Activated CD8-positive, alpha-beta memory T cell treated with anti-CD3 and anti-CD28 coated beads, Interleukin-2, amount 50 U/mL, for 24 hours (primary cell): Measurements from ENCODE around the gene NOD1.
"Not testable (repeated sequence)": the region's sequence is repeated elsewhere in the genome, so short reads cannot be mapped to it uniquely, and the experiment has no call there.

Source experiments
- DNase-seq: peaks from one replicate; pipeline ENCODE4 v3.0.0-alpha.2; 2020; ENCODE audit errors: extremely low read depth

NOD1 gene

DNA sequence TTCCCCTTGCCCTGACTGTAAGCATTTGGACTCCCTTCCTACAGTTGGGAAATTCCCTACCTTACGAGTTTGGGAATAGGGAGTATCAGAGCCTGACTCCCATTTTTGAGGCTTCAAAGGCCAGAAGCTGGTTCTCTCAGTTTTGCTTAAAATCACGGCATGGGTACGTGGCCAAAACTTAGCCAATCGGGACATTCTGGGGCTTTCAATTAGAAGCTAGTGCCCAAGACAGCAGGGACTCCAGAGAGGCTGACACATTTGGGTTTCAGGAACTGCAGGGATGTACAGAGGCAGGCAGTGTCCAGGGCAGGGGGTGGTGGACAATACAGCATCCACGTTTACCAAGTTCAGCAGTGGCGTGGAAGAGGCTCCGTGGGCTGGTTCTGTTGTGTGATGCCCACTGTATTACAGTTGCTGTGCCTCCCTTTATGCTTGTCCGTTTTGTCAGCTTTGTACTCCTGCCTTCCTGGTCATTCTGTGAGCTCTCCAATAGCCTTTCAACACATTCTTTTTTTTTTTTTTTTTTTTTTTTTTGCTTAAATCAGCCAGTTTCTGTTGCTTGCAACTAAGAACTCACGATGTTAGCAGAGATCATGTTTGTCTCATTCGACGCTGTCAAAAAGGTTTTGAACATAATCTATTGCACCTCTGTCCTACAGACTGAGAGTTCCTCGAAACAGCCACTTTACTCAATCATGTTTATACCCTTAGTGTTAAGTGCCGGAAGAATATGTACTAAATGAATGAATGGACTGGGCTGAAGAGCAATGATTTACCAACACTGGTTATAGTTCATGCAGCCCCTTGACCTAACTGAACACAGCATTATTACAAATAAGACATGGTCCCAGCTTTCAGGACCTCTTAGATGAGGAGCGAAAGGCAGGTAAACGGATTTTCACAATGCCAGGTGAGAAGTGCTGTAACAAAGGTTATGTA, 25.0 kb upstream of the NOD1 start:
- DNase-seq = no peak

DNA sequence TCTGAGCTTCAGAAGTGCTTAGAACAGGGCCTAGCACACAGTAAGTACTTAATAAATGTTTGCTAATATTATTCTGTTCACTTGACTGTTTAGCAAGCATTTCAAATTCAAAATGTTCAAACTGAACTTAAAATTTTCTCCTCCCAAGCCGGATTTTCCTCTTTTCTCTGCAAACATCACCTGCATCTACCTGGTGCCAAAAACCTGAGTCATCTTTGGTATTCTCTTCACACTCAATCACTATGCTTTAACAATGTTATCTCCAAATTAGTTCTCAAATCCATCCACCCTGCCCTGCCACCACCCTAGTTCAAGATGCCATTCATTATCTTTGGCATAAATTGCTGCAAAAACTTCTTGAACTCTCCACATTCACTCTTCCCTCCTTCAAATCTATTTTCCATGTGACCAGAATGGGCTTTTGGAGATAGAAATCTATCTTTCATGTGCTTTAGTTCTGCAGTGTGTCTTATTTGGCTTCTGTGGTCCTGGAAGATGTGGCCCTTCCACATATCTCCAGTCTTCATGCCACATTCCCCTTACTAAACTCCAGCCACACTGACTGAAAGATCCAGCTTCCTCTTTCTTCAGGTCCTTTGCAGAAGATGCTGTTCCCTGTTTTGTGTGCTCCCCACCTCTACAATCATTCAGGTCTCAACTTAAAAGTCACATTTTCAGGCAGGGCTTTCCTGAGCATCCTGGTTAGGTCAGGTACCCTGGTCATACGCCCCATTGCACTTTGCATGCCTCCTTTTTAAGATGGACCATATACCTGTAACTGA, 24.1 kb upstream of the NOD1 start:
- no peak for DNase-seq

DNA sequence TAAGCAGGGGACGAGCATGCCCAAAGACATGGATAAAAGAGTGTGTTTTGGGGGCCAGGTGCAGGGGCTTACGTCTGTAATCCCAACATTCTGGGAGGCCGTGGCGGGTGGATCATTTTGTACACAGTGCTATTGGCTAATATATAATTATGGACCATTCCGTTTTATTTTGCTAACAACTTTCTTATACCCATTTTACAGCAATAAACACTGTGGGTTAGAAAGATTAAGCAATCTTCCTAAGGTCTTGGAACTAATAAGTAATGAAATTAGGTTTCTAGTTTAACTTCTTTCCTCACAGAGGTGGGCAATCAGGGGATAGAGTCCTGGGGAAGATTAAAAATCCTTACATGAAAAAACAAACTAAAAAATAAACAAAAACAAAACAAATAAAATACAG, 22.7 kb upstream of the NOD1 start:
- no peak for DNase-seq

DNA sequence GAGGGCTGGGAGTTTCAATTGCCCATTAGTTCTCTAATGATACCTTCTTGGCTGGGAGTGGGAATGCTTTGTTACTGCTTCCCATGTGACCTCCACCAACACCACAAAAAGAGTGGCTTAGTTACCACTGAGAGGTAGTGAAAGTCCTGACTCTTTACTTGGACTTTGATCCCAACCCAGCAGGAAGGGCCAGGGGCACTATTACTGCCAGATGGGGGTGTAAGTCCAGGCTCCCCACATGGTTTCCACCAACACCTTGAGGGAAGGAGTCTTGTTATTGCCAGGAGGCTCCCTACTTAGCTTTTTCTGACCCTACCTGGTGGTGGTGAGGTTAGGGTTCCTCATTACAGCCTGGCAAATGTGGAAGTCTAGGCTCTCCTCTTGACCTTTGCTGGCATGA, 14.6 kb upstream of the NOD1 start:
- no peak for DNase-seq

DNA sequence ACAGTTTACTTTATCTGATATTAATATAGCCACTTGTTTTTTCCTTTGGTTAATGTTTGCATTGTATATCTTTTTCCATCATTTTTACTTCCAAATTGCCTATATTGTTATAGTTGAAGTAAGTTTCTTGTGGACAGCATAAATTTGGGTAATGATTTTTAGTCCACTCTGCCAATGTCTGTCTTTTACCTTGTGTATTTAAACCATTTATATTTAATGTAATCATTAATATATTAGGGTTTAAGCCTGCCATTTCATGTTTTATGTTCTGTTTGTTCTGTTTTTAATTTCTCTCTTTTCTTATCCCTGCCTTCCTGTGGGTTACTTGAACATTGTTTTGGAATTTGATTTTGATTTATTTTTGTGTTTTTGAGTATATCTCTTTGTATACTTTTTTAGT, 12.8 kb upstream of the NOD1 start:
- DNase-seq = no peak

DNA sequence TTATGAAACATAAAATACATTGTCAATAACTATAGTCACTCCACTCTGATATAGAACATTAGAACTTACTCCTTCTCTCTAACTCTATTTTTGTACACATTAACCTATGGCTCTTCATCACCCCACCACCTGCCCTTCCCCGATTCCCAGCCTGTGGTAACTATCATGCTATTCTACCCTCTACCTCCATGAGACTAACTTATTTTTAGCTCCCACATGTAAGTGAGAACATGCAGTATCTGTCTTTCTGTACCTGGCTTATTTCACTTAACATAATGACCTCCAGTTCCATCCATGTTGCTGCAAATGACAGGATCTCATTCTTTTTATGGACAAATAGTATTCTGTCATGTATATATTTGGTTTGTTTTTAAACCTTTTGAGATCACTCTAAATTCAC, 8.8 kb upstream of the NOD1 start:
- DNase-seq = no peak

DNA sequence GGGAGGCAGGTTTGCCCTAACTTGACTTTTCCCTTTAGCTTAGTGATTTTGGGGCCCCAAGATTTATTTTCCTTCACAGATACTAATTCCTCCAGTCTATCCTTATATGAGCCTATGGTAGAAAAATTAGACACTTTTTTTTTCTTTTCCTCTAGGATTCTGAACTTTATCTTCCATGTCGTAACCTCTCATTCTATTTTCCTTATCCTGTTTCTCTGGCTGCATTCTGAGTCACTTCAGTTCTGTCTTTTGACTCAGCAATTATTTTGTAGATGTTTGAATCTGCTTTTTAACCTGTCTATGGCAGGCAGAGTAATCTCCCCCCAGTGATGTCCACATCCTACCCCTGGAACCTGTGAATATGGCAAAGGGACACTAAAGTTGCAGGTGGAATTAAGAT, 7.1 kb upstream of the NOD1 start:
- no peak for DNase-seq

DNA sequence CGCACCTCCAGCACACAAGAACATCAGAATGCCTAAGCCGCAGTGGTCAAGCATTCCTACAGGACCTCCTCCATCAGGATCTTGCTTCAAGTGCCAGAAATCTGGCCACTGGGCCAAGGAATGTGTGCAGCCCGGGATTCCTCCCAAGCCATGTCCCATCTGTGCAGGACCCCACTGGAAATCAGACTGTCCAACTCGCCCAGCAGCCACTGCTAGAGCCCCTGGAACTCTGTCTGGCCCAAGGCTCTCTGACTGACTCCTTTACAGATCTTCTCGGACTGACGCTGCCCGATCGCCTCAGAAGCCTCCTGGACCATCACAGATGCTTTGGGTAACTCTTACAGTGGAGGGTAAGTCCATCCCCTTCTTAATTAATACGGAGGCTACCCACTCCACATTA, 2.8 kb upstream of the NOD1 start:
- DNase-seq = not testable (repeated sequence)

DNA sequence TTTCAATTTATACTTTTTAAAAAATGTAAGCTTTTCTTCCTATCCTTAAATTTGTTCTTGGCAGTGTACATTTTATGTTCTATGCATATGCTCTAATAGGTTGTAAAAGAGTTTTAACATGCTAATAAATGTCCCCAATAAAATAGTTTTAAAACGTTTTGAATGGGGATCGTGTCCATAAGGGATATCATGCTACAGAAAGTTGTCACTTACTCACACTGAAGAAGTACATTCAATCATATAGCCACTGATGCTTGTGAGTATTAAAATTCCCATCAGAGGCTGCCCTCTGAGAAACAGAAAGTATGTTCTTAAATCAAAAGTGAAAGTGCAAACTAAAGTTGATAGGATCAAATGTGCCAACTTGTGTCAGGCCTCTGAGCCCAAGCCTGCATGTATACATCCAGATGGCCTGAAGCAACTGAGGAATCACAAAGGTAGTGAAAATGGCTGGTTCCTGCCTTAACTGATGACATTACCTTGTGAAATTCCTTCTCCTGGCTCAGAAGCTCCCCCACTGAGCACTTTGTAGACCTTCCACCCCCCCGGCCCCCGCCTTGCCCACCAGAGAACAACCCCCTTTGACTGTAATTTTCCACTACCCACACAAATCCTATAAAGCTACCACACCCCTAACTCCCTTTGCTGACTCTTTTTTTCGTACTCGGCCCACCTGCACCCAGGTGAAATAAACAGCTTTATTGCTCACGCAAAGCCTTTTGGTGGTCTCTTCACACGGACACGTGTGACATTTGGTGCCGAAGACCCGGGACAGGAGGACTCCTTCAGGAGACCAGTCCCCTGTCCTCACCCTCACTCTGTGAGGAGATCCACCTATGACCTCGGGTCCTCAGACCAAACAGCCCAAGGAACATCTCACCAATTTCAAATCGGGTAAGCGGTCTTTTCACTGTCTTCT, 877 bp upstream of the NOD1 start:
- DNase-seq = no peak

DNA sequence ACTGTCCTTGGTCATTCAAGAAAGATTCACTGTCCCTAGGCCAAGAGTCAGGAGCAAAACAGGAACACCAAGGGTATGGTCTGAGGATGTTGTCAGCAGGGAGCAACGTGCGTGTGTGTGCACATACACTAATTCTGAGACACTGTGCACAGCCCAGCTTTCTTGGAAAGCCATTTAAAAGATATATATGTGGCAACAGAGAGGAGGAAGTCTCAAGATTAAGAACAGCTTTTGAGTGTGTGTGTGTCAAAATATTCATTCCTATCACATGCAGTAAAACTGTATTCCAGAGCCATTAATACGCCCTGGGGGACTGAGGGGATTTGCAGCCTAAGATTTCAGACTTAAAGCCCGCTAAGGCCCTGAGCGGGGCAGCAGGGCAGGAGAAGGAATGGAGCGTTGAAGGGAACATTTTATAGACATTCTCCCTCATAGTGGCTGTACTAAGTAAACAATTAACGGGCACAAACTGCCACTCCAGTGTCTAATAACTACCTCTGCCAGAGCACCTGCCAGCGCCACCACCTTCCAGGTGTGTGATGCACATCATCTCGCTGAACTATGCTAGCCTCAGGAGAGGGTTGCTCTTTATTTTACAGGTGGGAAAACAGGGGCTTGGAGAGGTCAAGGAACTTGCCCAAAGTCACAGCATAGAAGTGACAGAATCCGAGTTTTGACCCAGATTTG, 2.0 kb downstream of the NOD1 start:
- no peak for DNase-seq

DNA sequence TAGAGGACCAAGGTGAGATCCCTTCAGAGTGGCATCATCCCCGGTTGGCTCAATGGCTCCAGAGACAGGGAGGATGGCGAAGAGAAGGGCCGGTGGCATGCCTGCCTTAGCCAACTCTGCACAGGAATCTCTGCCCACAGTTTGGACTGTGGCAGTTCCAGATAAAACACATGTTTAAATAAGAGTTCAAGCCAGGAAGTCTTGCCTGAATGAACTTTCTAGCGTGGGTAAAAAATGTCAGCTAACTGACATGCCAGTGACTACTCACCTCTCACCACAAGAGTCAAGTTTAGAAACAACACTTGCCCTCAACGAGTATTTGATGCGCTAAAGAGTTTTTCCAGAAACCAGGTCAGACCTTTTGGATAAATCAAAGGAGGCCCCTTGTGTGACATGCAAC, 3.0 kb downstream of the NOD1 start:
- no peak for DNase-seq

DNA sequence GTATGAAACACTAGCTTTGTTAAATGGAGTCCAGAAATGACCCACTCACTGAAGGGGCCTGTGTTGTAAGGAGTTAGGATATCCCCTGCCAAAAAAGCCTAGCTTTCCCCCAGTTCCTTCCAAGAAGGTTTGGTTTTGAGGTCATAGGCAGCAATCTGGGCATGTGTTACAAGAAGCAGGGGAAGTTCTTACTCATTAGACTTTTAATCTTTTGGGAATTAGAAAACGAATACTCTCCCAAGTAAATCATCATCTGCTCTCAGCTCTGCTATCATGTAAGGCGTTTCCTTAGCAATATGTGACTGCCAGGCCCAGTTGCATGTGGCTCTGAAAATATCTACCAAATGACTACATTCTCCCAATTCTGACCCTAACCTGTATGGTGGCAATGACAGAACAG, 3.7 kb downstream of the NOD1 start:
- no peak for DNase-seq

DNA sequence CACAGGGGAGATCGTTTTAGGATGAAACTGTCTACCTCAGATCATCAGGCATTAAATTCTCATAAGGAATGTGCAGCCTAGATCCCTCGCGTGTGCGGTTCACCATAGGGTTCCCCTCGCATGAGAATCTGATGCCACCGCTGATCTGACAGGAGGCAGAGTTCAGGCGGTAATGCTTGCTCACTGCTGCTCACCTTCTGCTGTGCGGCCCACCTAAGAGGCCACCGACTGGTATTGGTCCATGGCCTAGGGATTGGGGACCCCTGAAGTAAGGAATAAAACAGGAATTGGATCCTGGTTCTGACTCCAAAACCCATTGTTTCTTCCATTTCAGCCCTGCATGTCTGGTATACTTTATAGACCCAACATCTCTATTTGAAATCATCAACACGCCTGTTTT, 4.1 kb downstream of the NOD1 start:
- no peak for DNase-seq

DNA sequence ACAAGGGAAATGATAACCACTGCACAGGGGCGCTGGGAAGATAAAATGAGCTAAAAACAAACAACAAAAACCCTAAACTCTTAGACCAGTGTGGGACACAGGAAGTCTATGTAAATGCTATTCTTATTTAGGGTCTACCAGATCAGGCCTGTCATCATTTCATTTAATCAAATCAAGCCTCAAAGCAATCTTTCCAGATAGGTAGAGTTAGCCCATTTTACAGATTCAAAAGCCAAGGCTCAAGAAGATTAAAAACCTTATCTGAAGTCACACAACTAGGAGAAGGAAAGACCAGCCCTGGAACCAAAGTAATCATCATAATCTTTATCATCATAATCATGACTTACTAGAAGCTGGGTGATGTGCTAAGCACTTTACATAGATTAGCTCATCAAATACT, 4.7 kb downstream of the NOD1 start:
- DNase-seq = no peak

DNA sequence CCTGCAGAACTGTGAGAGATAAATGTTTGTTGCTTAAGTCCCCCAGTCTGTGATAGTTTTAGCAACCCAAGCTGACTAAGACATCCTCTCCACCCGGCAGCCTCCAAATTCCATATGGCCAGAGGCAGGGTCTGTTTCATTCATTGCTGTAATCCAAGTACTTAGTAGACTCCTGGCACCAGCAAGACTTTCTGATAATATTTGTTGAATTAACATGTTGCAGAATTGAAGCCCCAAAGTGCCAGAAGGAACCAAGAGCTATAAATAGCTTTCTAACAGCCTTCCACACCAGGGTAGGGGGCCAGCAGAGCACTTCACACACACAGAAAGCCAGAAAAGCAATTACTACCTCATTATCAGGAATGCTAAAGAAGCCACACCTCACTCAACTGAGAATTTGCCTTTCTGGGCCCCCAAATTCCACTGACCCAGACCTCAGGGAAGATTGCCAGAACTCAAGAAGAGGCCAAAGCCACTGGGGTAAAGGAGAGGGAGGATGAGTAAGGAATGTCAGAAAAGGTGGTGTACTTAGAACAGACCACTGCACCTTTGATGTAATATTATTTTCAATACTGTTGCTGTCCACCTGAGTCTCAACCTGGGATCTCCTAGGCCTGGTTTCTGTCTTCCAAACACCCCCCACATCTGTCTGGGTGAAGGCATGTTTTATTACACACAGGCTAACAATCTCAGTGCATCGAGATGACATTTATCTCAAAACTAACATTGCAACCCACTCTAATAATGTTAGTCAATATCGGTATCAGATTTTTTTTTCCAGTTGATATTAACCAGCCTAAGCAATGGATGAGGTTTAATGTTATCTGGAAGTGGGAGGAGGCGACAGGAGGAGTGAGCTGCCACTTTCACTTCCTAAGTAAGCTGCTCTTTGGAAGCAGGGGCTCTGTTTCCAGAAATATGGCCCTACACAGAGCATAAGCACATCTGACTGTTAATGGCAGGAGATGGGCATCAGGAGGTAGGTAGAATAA, 5.5 kb downstream of the NOD1 start:
- DNase-seq = no peak

DNA sequence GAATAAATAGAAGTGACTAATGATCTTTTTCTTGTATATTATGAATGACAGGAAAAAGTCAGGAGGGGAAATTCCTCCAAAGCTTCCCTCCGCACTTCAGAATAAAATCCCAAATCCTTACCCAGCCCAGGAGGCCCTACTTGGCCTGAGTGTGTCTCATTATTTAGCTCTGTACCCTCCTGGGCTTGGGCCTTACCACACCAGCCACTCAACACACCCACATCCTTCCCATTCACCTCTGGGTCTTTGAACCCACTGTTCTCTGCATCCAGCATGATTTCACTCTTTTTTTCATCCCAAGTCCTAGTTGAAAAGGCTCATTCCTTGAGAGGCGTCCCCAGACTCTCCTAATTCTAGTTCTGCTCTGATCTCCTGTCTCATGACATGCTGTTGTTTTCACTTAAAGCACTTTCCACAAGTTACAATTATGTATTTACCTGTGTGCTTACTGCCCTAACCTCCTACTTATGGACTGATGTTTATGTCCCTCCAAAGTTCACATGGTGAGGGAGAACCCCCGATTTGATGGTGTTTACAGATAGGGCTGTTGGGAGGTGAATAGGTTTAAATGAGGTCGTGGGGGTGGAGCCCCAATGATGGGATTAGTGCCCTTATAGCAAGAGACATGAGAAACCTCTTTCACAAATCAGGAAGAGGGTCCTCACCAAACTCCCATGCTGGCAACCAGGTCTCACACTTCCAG, 6.4 kb downstream of the NOD1 start:
- no peak for DNase-seq

DNA sequence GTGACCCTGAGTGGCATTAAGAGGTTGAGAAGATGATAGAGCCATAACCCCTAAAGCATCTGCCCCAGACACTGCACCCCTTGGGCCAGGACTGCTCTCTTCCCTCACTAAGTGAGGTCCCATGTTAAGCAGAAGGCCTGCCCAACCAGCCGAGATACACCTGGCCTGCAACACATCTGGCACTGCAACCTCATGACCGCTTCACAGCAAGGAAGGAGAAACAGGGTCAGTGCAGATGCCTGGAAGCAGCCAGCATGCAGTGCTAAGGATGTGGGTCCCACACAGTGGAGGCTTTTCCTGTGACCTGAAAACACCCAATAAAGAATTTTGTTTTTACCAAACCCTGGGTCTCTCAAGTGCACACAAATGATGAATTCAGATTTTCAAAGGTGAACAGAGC, 7.4 kb downstream of the NOD1 start:
- no peak for DNase-seq

DNA sequence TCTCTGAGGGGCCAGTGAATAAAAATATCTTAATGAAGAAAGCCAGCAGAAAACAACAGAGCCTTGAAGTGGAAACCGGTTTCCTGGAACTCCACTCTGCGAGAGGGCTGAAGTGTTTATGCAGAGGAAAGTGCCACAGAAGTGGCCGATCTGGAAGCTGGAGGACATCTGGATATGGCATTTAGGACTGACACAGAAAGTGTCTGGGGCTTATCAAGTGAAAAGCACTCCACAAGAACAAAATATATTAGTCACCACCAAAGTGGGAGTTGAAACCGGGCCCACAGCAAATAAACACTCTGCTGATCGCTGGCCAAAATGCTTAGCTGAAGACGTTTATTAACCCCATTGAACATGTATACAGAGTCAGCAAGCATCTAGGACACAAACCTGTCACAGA, 7.8 kb downstream of the NOD1 start:
- DNase-seq = no peak

DNA sequence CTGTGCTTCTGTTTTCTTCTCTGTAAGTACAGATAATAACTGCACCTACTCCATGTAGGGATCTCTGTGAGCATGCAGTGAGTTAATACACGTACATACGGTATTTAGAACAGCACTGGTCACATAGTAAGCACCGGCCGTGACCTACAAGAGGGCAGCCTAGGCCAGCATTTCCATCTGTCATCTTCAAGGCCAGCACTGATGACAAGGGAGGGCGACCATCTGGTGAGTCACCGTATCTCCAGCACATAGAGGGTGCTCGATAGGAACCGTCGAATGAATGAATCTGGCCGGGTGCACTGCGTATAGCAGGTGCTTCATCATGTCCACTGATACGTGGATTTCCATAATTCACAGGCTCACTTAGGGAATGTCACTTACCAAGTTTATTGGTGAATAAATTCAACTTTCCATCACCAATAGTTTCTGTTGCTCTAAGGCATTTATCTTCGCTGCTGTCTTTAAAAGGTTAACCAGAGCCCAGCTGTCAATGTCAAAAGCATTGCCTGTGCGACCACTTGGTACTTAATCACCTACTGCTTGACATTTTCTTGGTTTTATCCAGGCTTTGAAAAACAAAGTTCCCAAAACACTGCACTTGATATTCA, 8.3 kb downstream of the NOD1 start:
- no peak for DNase-seq
